Measurements from ENCODE around the gene ACTA2. TPM values are rescaled to one million over a fixed set of nuclear protein-coding genes. Genes with fewer than 3 reads are reported as not detected.

Gene ACTA2
- total RNA-seq, 2 donors from 2014 or later: 1,100 to 1,897 TPM

GRCh38 chr10:88908194-88908593, 44.4 kb downstream of the ACTA2 start:
- intact Hi-C loops (cut with DNase I): no loop called here
- DNase-seq: no peak

DNA sequence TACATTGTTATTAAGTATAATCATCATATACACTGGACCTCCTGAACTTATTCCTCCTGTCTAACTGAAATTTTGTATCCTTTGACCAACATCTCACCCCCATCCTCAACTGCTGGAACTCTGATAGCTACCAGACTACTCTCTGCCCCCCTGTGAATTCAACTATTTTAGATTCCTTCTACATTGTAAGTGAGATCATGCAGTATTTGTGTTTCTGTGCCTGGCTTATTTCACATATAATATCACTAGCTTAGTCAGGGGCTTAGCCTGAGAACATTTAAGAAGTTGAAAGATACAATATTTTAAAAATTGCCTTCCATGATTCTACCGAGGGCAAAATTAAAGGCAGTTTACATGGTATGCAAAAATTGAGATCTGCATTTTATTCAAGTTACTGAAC, 45.7 kb downstream of the ACTA2 start:
- ATAC-seq (no peak), DNase-seq (no peak)
- intact Hi-C loops (cut with DNase I): no loop called here

More at GRCh38 chr10:88908194-88908593, 44.4 kb downstream of the ACTA2 start:
- ATAC-seq: no peak

- intact Hi-C loops (cut with DNase I): no loop called here
- ATAC-seq: no peak
- no peak for DNase-seq
Measured at GRCh38 chr10:88903715-88904114, 48.9 kb downstream of the ACTA2 start.

DNA sequence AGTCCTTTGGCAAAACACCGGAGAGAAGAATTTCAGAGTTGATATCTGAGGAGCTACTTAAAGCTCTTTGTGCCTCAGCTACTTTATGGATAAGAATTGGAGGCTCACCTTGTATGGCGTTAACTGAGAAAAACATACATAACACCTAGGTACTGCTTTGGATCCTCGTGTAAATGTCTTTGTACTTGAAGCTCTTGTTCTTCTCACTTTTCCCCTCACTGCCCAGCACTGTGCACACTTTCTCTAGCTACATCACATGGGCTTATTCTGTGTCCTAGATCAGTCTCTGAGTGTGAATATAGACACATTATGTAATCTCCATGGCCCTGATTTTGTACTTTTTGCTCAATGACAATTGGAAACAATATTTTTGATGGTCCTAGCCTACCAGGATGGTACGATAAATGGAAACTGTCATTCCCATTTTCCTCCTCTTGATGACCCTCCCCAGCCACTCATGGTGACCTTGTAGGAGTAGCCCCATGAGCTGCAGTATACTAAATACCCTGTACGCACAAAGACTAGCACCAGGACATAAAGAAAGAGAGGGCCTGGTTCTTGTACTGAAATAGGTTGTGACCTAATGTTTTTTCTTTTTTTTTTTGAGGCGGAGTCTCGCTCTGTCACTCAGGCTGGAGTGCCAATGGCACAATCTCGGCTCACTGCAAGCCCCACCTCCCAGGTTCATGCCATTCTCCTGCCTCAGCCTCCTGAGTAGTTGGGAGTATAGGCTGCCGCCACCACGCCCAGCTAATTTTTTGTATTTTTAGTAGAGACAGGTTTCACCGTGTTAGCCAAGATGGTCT, 50.4 kb downstream of the ACTA2 start:
- ATAC-seq (no peak), DNase-seq (no peak)
- intact Hi-C loops (cut with DNase I): no loop called here

GRCh38 chr10:88901206-88901983, 51.2 kb downstream of the ACTA2 start:
- intact Hi-C loops (cut with DNase I): no loop called here
- ATAC-seq (peak; percentile 35 to 43), DNase-seq (no peak)

- DNase-seq: no peak
- intact Hi-C loops (cut with DNase I): no loop called here
- ATAC-seq: no peak
Measured at GRCh38 chr10:88899886-88900285, 52.7 kb downstream of the ACTA2 start.

DNA sequence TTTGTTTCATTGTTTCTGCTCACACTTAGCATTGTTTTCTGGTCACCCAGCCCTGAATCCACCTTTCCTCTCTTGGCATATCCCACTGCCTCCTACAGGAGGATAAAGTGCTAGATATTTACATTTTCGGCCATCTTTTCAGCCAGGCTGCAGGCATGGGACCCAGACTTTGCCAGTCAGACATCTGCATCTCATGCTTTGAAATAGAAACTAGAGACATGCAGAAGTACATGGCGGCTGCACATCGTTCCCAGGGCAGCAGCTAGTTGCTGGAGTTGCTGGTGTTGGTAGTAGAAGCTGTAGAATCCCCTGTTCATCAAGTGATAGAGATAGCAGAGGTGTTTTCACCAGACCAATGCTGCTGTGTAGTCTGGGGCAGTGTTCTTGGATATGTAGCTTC, 53.8 kb downstream of the ACTA2 start:
- no peak for ATAC-seq
- no peak for DNase-seq
- intact Hi-C loops (cut with DNase I): no loop called here

DNA sequence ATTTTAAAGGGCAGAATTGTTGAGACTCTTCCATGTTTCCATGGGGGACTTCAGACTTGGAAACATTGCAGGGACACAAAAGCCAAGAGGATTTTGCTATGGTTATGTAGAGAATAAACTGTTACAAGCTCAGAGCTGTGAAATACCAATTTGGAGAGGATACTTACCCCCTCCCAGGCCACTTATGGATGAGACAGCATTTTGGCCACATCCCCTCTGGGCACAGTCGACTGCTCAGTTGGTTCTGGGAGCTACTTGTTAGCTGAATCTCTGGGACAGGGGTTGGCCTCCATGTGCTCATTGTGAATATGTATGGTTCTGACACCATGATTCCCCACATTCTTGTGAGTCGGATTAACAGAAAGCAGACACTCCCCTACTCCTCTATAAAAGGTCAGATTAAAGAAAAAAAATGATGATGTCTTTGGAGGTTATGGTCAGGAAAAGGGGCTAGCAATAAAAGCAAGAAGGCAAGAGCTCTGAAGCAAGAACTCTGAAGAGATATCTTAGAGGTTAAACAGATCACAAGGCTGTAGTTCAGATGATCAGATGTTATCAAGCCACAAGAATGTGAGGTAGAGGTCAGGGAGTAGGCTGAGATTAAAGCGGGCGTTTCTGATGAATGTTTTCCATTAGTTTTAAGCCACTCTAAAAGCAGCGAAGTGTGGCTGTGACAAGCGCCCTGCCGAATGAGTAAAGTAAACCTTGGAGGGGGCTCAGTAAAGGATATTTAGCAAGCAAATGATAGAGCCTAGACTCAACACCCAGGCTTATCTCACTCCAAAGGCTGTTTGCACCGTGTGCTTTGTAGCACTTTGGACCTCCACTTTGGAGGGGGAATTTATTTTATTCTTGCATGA, 55.3 kb downstream of the ACTA2 start:
- intact Hi-C loops (cut with DNase I): no loop called here
- ATAC-seq: peak; percentile 53 to 70
- peak; percentile 35 for DNase-seq

GRCh38 chr10:88896372-88896993, 56.1 kb downstream of the ACTA2 start:
- ATAC-seq (peak; percentile 23 to 25), DNase-seq (no peak)
- intact Hi-C loops (cut with DNase I): no loop called here

DNA sequence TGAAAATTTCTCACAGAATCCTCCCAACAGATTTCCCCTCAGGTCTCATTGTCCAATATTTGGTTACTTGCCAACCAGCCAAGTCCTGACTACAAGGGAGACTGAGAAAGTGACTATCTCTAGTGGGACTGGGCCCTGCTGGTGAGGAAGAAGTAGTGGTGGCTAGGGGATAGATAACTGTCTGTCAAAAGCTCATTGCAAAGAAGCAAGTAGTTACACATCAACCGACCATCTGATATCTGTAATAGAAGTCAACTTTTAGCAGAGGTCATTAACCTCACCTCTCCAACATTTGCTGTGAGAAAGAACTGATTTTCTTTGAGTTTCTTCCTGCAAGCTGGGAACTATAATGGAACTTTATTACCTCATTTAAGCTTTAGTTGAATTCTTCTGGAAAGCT, 57.3 kb downstream of the ACTA2 start:
- ATAC-seq (no peak), DNase-seq (no peak)
- intact Hi-C loops (cut with DNase I): no loop called here

DNA sequence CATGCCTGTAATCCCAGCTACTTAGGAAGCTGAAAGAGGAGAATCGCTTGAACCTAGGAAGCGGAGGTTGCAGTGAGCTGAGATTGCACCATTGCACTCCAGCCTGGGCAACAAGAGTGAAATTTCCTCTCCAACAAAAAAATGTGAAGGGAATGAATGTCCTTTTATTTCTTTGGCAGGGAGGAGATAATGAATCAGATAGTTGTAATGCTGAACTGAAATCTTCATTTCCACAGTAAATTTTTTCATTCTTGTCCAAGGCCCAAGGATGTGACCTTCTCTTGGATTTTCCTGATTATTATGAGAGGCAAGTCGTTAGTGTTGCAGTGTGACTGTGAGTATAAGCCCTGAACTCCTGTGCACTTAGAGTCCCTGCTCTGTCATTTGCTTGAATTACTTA, 59.0 kb downstream of the ACTA2 start:
- DNase-seq: no peak
- intact Hi-C loops (cut with DNase I): no loop called here
- peak in 1 of 2 donors; percentile 23 for ATAC-seq

GRCh38 chr10:88892222-88892967, 60.2 kb downstream of the ACTA2 start:
- intact Hi-C loops (cut with DNase I): no loop called here
- ATAC-seq (no peak), DNase-seq (no peak)

- intact Hi-C loops (cut with DNase I): no loop called here
- ATAC-seq (no peak), DNase-seq (no peak)
Measured at GRCh38 chr10:88890681-88891381, 61.7 kb downstream of the ACTA2 start.

DNA sequence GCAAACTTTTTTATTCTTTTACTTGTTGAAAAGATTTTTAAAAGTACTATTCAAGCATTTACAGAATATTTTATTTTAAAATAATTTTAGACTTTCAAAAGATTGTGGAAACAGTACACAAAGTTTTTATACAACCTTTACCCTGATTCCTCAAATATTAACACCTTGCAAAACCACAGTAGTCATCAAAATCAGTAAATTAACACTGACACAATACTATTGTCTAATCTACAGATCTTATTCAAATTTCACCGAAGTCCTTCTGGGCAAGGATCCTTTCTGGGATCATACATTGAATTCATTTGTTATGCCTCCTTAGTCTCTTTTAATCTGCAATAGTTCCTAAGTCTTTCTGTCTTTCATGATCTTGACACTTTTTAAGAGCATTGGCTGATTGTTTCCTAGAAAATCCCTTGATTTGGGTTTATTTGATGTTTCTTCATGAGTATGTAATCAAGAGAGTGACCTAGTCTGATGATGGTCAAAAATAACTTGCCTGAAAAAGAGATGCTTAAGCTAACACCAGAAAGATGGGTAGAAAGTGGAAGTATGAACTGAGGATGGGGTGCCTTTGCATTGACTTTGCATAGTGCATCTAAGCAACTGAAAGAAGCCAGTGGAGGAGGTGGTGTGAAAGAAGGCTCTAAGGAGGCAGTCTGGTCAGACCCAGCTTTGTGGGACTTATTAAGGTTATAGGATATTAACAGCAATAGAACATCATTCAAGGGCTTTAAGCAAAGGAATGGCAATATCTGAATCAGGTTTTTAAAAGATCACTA, 62.8 kb downstream of the ACTA2 start:
- DNase-seq (no peak), ATAC-seq (no peak)
- intact Hi-C loops (cut with DNase I): no loop called here

- intact Hi-C loops (cut with DNase I): no loop called here
- DNase-seq: no peak
- ATAC-seq: no peak
Measured at GRCh38 chr10:88888810-88889445, 63.6 kb downstream of the ACTA2 start.

GRCh38 chr10:88886557-88886956, 66.0 kb downstream of the ACTA2 start:
- DNase-seq (no peak), ATAC-seq (no peak)
- intact Hi-C loops (cut with DNase I): no loop called here
